Glomerular endothelial cell (primary cell): ENCODE measurements around the gene RALBP1. TPM values are rescaled to one million over a fixed set of nuclear protein-coding genes. Genes with fewer than 3 reads are reported as not detected.

ENCODE experiments used
- DNase-seq: peaks from one replicate; pipeline ENCODE4 v3.0.0-alpha.2; 2011; ENCODE audit warnings: low read depth, low spot score; ENCODE audit errors: extremely low read depth
- total RNA-seq: library from RNA; depleted of rRNA; stranded (reverse); fragments of >200 nt; gene quantifications from 2 replicates; pipeline ENCODE4 v1.2.3, GENCODE V29; 2015

The RALBP1 gene
- total RNA-seq, 1 donor from 2014 or later, result 84.5 TPM

DNA sequence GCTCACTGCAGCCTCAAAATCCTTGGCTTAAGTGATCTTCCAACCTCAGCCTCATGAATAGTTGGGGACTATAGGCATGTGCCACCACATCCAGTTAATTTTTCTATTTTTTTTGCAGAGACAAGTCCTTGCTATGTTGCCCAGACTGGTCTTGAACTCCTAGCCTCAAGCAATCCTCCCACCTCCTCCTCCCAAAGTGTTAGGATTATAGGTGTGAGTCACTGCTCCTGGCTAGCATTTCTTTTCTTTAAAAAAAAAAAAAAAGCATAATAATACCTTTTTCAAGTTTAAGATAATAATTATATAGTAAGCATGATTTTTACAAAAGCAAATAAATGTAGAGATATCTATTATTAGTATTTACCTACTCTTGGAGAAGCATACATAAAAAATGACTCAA lies 103.0 kb downstream of the RALBP1 start:
- no peak for DNase-seq

DNA sequence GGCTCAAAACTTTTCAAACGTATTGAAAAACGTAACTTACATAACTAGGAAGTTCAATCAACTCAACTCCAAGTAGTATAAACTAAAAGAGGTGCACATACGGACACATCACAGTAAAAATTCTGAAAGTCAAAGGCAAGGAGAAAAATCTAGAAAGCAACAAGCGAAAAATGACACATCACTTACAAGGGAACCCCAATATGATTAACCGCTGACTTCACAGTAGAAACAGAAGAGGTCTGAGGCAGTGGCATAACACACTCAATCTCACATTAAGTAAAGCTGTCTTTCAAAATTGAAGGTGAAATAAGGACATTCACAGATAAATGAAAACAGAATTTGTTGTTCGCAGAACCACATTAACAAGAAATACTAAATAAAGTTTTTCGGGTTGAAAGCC lies 106.4 kb downstream of the RALBP1 start:
- no peak for DNase-seq

DNA sequence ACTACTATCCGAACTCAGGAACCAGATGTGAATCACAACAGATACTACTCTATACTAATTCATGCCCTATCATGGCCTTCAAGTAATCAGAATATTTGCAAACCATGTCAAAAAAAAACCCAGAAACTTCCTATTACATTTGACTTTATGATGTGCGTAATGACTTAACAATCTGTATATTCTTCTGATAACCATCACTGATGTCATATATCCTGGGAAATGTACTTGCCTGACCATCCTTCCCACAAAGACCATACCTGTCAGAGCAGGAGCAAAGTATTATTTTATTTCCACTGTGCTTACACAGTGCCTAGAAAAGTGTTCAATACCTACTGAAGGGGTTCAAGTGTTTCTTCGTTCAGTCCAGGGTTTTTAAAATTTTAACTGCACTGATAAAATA lies 111.5 kb downstream of the RALBP1 start:
- DNase-seq, result no peak

Other genes with a start within 250 kb of the RALBP1 start
- 56.7 and 74.9 TPM in 2 replicates for gene TWSG1, start 140.7 kb upstream of the RALBP1 start, total RNA-seq
- gene PPP4R1, start 139.0 kb downstream of the RALBP1 start, total RNA-seq, result 60.4 and 98.1 TPM in 2 replicates
- 19.4 and 32.8 TPM in 2 replicates for gene RAB31, start 232.8 kb downstream of the RALBP1 start, total RNA-seq